HEK293T (cell line): ENCODE data around the gene RGMB.

Experiments
- BHLHE40 ChIP-seq: fragments of 450-650 bp; IDR thresholded peaks from 2 replicates; pipeline ENCODE4 v1.6.1; 2016; ENCODE audit warnings: mild to moderate bottlenecking, moderate library complexity, borderline replicate concordance
- FOXK2 ChIP-seq: fragments of 450-650 bp; IDR thresholded peaks from 2 replicates; pipeline ENCODE4 v1.6.1; 2016; ENCODE audit warnings: mild to moderate bottlenecking

- TF ChIP-seq FOXK2, result no peak
- no peak for TF ChIP-seq BHLHE40
Observed at GRCh38 chr5:98736753-98737152, 36.7 kb upstream of the RGMB start.
